Lung microvascular endothelial cell (primary cell): ENCODE results near the gene ZNF14. TPM values are rescaled to one million over a fixed set of nuclear protein-coding genes. Genes with fewer than 3 reads are reported as not detected.
"Not testable (repeated sequence)": the region's sequence is repeated elsewhere in the genome, so short reads cannot be mapped to it uniquely, and the experiment has no call there.

Experiments used
- DNase-seq, 2 donors: peaks; one replicate each; pipeline versions ENCODE4 v3.0.0 to v3.0.0-alpha.2; 2010; ENCODE audit warnings: low read depth in 2 of 2
- total RNA-seq: library from RNA; depleted of rRNA; stranded (reverse); fragments of >200 nt; gene quantifications from 2 replicates; pipeline ENCODE4 v1.2.1, GENCODE V29; 2014

ZNF14 gene
- total RNA-seq, 1 donor from 2014 or later: 5.0 TPM

GRCh38 chr19:19746286-19747213, 13.6 kb upstream of the ZNF14 start:
- DNase-seq: no peak

DNA sequence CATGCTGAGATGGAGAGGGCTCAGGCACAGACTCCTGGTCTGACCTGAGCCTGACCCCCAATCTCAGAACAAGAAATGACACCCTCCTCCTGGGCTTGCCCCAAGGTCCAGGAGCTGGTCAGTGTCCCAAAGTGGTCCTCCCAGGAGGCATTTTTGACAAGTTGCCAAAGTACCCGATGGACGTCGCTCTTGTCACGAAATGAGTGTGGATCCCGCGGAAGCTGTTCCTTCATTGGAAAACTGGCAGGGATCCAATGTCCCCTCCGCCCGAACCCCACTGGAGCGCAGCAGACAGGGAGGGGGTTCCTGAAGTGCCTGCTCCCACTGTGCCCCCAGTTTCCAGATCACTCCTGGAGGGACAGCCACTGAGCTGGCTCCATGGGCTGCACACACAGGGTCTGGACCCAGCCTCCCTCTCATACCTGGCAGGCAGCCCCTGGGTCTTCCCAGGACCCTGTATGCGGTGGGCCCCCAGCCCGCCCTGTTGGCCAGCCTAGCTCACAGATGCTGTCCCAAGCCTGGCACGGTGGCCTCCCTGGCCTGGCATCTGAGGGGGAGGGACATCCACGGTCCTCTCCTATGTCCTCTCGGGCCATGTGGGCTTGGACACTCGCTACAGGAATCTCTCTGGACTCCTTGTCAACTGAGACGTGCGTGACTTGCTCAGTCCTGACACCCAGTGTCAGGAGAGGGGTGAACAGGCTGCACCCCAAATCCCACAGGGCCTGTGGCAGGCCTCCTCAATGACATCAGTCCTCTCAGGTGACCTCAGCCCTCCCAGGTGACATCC, 12.8 kb upstream of the ZNF14 start:
- no peak for DNase-seq

GRCh38 chr19:19744641-19745040, 11.7 kb upstream of the ZNF14 start:
- DNase-seq: no peak

GRCh38 chr19:19743921-19744320, 11.0 kb upstream of the ZNF14 start:
- not testable (repeated sequence) for DNase-seq

GRCh38 chr19:19743176-19743575, 10.3 kb upstream of the ZNF14 start:
- DNase-seq: no peak

- no peak for DNase-seq
Observed at GRCh38 chr19:19742773-19743172, 9.9 kb upstream of the ZNF14 start.

DNA sequence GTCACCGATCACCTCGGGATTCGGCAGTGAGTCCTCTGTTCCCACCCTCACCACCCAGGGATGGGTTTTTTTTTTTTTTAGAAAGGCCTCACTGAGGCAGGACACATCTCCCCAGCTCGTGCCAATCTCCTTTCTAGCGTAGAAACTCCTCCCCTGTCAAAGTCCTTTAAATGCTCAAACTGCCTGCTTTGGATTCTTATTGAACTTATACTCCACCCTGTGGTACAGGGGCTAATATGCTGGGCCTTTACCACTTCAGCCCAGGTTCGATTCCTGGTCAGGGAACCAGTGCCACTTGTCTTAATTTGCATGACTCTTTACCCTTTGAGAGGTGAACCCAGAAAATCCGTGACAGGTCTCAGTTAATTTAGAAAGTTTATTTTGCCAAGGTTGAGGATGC, 8.3 kb upstream of the ZNF14 start:
- DNase-seq: no peak

GRCh38 chr19:19740755-19741154, 7.8 kb upstream of the ZNF14 start:
- DNase-seq: no peak

- no peak for DNase-seq
Observed at GRCh38 chr19:19738564-19738963, 5.7 kb upstream of the ZNF14 start.

DNA sequence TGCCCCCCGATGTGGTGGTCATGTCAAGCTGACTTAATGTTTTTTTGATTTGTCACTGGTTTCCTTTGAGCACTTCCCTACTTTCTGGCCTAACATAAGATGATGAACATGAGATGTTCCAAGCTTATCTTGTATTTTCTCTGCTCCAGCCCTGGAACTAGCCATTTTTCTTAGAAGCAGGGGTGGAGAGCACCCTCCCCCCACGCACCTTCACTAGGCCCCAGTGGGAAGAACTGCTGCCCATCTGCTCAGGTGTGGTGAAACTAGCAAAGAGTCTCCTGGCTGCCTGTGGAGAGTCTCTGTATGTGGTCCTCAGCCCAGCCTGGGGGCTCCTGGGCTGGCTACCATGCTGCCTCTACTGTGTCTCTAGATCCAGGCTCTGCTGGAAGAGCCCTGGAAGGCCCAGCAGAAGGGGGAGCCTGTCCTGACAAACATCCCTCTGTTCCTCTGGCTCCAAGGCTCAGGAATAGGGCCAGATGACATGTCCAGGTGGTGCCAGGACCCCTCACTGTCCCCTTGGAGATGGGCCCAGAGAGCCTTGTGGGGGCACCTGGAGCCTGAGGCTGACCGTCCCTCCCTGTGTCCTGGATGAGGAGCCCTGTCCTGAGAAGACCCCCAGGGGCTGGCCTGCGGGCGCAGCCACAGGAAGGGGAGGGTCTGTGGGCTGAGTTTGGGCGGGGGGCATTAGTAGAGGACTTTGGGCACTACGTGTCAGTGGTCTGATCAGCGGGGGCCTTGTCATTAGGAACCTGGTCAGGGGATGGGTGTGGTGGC, 4.8 kb upstream of the ZNF14 start:
- DNase-seq: no peak

- DNase-seq: no peak
Observed at GRCh38 chr19:19721896-19722295, 11.0 kb downstream of the ZNF14 start.

DNA sequence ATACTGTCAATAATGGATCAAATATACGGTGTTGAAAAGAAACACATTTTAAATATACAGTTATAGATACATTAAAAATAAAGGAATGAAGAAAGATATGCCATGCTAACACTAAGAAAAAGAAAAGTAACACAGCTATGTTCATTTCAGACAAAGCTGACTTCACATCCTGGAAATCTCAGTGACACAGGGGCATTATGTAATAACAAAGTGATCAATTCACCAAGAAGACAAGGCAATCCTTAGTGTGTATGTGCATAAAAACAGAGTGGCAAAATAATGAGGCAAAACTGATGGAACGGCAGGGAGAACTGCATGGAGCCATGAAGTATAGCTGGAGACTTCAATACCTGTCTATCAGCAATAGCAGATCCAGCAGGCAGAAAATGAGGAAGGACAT, 13.1 kb downstream of the ZNF14 start:
- DNase-seq: no peak

GRCh38 chr19:19711934-19712828, 20.7 kb downstream of the ZNF14 start:
- DNase-seq: no peak

DNA sequence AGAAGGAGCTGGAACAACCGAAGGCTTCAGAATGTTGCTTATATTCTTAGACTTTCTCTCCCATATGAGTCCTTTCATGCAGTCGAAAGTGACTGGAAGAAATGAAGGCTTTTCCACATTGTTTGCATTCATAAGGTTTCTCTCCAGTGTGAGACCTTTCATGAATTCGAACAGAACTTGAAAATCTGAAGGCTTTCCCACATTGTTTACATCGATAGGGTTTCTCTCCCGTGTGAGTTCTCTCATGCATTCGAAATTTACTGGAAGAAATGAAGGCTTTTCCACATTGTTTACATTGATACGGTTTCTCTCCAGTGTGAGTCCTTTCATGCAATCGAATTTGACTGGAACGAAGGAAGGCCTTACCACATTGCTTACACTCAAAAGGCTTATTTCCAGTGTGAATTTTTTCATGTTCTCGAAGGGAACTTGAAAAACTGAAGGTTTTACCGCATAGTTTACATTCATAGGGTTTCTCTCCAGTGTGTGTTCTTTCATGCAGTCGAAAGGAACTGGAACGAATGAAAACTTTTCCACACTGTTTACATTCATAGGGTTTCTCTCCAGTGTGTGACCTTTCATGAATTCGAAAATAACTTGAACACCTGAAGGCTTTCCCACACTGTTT, 21.5 kb downstream of the ZNF14 start:
- DNase-seq: no peak

DNA sequence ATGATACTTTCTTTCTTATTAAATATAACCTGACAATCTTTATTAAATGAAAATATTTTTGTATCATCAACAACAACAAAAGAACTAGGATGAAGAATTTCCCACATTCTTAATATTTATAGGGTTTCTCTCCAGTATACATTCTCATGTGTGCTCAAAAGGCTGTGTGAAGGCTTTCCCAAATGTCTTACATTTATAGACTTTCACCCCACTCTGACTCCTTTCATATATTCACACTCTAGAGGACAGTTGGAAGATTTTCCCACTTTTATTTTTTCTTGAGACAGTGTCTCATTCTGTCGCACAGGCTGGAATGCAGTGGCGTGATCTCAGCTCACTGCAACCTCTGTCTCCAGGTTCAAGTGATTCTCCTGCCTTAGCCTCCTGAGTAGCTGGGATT, 22.4 kb downstream of the ZNF14 start:
- no peak for DNase-seq

DNA sequence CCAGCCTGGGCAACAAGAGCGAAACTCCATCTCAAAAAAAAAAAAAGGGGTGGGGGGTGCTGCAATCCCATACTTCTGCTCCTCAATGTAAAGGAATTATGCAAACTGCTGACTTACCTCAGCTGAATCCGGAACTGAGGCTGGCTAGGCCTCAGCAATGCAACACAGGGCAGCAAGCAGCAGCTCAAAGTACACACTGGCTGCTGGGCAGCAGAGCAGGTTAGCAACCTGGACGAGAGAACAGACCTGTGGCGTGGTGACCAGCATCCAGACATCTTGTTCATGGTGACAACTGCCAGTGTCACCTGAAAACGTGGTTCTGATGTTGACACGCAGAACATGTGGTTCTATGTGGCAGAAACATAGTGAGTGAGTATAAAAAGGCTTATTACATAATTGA, 28.1 kb downstream of the ZNF14 start:
- no peak for DNase-seq

DNA sequence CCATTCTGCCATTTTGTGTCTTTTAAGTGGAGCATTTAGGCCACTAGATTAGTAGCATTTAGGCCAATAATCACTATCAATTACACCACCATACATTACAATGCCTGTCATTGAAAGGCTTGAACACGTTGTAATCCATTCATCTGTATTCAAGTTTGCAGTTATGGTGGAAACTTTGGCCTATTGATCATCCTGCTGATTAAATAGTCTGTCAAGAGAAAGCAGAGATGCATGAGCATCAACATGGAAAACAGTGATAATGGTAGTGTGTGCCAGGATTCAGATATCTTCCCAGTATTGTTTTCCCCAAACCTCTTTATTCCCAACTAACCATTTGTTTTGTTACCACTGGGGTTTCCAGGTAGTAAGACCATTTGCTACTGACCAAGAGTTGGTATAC, 32.4 kb downstream of the ZNF14 start:
- DNase-seq: not testable (repeated sequence)

GRCh38 chr19:19697589-19697988, 35.3 kb downstream of the ZNF14 start:
- no peak for DNase-seq

DNA sequence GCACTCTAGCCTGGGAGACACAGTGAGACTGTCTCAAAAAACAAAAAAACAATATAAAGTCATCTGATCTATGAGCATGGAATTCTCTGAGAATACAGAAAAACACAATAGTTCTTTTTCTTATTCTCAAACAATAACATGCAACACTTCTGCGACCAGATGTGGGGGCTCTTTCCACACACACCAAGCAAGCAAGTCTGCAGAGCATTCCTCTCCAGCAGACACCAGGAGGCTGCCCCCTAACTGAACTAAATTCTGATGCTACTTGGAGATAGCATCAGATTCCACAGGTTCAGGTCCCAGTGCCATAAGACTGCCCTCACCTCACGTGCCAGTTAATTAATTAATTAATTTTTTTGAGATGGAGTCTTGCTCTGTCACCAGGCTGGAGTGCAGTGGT, 36.5 kb downstream of the ZNF14 start:
- DNase-seq: no peak

- DNase-seq: no peak
Observed at GRCh38 chr19:19691683-19692082, 41.2 kb downstream of the ZNF14 start.
